ENCODE results near the gene ROPN1L.
"Not testable (repeated sequence)": the region's sequence is repeated elsewhere in the genome, so short reads cannot be mapped to it uniquely, and the experiment has no call there.

The ROPN1L gene

DNA sequence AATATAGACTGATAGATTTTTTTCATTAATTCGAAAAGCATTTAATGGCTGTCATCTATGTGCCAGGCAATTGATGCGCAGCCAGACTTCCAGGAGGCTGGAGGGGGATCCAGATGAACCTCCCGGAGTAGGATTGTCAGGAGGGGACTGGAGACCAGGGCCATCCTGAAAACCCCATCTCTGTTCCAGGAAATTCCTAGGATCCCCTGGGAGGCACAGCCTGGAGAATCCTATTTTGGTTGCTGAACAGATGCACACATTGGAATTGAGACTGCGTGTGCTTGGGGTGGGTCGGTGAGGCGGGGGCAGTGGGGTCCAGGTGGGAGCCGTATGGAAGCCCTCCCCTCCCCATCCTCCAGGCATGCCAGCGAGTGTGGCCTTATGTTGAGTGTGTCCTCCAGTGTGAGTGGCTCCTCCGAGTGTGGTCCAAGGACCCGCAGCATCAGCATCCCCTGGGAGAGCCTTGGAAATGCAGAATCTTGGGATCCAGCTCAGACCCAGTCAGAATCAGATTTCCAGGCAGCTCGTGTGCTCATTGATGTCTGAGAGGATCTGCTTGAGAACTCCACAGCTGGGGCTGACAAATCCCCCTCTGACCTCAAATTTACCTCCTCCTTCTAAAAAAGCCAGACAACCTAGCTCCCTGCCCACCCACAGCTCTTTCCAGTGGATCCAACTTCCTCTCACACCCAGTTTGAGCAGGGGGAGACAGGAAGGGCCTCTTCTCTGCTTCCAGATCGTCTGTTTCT lies 38.7 kb downstream of the ROPN1L start:
- DNase-seq: no peak

DNA sequence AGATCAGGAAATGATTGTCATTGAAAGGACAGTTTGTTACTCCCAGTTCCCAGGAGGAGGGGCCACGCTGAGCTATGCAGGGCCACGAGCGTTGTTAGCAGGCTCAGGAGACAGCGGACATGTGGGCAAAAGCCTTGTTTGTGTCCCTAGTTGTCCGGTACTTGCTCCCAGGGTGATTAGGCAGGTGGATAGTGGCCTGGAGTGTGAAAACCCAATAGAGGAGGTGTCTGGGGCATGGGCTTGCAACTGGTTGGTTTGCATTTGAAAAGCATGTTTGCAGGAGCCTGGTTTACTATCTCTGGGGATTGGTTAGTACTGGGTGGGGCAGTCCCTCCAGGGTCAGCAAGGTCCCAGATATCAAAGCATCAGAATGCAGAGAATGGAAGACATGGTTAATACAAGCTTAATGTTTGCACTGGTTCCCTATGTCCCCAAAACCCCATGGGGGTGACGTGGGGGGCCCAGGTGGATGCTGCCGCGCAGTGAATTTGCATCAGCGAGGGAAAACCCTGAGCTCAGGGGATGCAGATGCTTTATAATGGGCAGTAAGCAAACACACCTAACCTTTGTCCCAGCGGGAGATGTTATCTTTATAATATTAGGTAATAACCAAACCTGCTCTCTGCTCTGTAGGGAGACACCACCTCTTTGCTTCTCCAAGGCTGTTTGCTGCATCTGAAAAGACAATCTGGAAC lies 39.7 kb downstream of the ROPN1L start:
- no peak for DNase-seq

DNA sequence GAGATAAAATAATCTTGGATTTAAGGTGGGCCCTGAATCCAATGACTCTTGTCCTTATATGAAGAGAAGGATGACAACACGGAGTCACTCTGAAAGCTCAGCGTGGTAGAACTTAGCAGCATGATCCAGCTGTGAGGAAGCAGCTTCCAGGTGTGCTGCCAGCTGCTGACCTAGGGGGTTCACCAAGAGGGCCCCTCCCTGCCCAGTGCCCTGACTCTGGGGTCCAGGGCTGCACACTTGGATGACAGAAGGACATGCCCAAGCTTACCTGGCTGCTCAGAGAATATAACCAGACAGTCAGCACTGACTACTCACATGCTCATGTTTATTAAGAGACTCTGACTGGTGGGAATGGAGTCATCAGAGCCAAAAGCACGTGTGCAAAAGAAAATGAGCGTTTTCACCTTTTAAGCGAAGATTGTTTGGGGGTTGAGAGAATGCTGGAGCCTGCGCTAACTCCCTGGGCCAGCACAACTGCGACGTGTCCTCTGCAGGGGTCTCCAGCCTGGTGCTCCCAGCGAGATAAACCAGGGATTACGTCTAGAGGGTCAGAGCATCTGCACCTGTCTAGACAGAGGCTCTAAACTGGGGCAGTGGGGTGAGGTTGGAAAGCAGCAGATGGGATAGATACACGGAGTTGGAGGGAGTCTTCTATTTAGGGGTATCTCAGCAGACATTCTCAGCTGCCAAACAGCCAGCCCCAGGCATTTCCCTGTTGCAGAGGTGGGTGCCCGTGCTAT lies 41.3 kb downstream of the ROPN1L start:
- DNase-seq: no peak

DNA sequence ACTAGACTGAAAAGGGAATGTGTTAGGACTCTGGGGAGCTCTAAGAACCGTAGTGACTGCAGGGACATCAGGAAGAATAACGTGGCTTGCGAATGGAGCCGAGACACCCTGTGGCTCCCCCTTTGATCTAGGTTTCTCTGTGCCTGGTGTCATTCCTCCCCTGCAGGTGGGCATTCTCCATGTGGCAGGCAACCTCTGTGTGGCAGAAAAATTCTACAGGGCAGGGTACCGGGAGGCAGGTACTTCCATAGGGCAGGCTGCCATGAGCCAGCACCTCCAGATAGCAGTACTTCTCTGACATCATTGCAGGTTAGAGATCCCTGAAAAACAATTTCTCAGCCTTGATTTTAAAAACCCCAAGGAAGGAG lies 43.1 kb downstream of the ROPN1L start:
- no peak for DNase-seq

DNA sequence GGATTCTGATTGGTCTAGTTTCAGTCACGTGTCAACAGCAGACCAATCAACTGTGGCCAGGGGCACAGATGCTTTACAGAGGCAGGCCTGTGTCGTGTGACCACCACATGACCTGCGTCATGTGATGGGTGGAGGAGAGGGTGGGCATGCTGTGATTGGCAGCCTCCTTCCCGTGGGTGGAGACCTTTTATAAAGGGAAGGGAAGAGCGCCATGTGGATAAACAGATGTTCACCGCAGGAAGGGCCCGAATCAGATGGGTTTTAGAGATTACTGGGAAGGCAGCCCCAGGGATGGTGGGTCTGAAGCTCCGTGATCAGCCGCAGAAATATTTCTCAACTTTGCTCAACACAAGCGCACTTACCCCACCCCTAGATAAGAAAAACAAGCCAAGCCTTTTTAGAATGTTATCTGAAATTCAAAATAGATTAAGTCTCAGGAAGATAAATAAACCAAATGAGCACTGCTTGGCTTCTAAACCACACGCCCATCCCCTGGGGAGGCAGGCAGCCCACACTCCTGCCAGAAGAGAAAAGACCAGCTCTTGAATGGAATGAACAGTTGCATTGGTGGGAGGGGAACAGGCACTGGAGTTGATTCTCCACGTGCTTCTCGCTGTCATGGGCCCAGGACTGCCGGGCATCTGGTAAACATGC lies 43.6 kb downstream of the ROPN1L start:
- no peak for DNase-seq

DNA sequence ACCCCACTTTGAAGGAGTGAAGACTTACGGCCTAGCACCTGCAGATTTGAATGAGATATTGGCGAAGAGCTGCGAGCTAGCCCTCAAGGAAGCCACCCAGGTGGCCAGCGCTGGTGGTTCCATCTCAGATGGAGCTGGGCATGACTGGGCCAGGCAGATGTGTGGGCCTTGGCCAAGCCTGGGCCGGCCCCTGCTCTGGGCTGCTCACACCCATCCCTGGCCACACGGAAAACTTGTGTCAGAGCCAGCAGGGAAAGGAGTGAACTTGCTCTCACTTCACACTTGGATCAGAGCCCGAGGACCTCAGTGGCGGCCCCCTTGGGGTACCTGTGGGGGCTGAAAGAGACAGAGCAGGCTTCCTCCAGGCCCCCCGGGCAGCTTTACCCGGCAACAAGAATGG lies 44.2 kb downstream of the ROPN1L start:
- no peak for DNase-seq

DNA sequence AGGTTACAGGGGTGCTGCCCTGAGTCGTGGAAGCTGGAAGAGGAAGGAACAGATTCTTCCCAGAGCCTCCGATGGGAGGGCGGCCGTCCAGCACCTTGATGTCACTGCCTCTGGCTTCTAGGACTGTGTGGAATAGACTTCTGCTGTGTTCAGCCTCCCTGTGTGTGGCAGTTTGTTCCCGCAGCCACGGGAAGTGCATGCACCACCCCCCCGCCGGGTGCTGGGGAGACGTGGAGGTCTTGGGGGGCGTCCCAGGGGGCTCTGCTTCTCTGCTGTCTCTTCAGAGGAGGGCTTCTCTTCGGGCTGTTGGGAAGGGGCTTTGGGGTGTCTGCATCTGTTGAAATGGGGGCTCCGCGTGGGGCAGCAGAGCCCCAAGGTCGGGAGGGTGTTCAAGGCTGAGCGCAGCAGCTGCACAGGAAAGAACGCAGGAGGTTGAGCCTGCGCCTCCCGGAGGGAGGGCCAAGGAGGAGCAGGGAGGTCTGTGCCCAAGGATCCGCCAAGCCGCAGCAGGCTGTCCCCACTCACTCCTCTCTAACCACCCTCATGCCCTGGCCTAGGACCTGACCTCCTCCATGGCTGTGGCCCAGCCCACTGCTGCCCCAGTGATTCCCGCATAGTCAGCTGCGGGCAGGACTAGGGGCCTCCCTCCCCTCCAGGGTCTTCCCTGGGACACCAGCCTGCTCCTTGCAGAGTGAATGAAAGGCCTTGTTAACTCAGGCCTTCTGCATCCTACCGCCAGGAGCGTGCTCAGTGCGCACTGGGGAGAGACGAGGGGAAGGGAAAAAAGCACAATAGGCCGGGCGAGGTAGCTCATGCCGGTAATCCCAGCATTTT lies 45.0 kb downstream of the ROPN1L start:
- no peak for DNase-seq

DNA sequence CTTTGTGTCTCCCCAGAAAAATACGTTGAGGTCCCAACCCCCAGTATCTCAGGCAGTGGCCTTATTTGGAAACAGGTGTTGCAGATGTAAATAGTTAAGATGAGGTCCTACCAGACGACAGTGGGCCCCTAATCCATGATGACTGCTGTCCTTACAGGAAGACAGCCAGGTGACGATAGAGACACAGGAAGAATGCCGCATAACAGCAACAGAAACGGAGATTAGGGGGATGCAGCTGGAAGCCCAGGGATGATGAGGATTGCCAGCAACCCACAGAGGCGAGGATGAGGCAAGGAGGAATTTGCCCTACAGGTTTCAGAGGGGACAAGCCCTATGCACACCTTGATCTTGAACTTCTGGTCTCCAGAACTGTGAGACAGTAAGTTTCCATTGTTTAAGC lies 46.5 kb downstream of the ROPN1L start:
- DNase-seq: no peak

DNA sequence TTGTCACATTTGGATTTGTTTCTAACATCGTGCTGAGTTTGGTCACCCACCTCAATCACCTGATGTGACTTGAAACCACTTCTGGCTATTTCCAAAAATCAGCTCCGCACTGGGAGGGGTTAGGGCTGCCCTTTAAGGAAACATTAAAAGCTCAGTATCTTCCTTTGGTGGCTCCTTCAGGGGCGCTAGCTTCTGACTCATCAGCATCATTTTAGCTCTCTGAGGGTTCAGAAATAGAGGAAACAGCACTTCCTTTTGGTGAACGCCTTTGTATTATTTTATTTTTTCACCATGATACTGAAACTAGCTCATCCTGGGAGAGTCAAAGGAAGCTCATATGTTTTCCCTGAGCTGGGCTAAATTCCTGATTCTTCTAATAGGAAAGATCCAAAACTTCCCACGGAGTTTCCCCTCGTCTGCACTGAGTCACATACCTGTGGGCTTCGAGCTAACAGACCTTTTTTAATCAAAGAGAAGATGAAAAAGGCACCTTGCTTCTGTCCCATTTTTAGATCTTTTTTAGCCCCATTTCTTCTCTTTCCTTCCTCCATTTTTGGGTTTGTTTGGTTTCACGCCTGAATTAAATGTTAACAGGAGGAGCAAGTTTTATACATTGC lies 48.2 kb downstream of the ROPN1L start:
- no peak for DNase-seq

DNA sequence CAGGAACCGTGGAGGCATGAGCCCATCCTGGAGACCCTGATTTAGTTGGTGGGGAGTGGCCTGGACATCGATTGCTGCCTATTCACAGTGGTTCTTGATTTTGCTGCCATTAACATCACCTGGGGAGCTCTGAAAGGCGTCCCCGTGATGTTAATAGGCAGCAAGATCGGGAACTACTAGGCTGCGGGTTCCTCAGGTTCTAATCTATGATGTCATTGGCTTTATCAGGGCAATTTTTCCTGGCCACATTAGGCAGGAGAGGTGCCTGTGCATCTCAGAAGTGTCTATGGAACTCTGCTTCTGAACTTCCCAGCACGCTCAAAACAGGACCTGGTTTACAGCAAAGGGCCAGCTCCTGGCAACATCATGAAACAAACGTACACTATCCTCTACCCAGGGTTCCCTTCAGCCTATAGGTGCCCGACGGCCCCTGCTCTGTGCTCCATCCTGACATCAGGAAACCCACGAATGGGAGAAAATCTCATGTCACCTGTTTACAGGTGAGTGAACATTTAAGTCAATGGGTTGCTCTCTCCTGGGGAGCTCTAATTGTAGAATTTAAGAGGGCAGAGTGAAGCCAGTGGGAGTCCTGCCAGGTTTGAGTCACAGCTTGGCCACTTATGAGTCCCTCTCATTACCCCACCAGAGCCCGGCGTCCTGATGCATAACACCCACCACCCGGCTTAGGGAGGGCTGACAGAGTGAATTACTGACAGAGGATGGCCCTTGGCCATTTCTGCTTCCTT lies 49.4 kb downstream of the ROPN1L start:
- no peak for DNase-seq

DNA sequence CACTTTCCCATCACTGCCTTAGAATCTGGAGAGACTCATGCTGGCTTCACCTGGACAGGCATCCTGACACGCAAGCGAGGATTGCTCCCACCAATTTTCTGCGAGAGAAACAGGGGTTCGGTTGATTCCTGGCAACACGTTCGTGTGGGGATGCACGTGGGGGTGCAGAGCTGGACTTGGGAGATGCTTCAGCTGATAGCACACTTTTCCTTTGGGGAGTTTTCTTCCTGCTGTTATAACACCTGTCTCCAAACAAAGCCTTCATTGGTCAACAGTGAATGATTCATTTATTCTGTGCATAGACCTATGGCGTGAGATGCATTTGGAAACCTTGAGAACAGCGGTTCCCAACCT lies 50.0 kb downstream of the ROPN1L start:
- no peak for DNase-seq

DNA sequence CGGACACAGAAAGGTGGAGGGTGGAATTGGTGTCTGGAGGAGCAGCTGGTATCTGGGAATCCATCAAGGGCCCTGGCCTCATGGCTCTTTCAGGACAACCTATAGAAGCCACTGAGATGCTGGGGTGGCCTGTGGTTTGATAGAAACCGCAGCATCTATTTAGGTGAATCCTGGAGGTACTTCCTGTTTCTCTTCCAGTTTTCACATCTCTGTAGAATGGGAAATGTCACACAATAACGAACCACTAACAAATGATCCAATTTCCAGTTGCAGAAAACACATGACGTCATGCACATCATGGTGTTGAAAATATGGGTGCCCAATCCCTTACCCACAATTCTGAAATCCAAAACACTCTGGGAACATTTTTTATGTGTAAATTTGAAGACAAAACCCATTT lies 52.2 kb downstream of the ROPN1L start:
- no peak for DNase-seq

DNA sequence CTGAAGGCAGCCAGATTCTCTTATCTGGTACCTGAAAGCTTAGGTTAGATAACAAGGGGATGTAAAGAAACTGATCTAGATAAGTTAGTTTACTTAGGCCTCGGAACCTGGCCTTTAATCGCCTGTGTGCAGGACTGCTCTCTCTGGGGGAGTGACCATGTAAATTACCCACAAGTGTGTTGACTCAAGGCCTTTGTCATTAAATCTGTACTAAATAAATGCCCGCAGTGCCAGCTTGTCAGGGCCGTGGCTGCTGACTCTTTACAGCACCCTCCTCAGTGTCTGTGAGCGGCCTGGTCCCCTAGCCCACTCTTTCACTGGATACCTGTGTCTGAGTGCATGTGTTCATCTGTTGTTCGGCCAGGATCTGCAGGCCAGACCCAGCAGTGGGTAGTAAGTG lies 52.8 kb downstream of the ROPN1L start:
- not testable (repeated sequence) for DNase-seq

DNA sequence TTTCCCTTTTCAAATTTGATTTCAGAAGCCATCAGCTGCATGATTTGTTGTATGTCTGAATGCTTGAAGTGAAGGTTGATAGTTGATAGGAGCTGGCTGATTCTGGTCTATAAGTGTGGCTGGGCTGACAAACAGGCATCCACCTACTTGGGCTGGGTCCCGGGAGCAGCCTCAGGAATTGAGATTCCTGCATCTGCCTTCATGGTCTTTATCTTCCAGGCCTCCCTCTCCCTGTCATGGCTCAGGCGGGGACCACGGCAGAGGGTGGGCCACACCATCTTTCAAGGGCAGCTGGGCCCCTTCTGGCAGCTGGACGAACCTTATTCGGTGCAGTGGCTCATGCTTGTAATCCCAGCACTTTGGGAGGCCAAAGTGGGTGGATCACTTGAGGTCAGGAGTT lies 55.9 kb downstream of the ROPN1L start:
- no peak for DNase-seq

DNA sequence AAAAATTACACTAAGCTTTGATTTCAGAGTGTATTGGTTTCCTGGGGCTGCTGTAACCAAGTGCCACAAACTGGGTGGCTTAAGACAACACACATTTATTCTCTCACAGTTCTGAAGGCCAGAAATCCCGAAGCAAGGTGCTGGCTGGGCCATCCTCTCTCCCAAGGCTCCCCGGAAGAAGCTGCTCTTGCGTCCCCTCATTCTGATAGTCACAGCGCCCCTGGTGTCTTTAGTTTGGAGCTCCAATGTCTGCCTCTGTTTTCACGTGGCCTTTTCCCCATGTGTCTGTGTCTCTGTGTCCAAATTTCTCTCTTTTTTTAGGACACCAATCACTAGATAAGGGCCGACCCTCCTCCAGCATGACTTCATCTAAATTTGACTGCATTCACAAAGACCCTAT lies 56.7 kb downstream of the ROPN1L start:
- no peak for DNase-seq

DNA sequence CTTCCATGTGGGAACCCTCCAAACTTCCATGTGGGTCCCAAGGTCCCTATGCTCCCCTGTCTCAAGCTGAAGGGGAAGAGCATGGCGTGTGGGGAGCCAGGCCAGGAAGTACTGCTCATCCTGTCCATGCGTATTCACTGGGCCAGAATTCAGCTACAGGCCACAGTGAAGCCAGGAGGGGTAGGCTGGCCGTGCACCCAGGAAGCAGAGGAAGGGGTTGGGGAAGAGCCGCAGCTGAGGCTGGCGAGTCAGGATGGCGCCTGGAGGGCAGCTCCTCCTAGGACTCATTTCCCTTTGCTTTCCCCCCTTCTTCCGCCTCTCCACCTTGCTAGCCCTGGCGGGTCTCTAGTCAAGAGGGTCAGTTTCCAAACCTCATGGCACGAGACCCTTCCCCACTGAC lies 57.4 kb downstream of the ROPN1L start:
- DNase-seq: no peak

DNA sequence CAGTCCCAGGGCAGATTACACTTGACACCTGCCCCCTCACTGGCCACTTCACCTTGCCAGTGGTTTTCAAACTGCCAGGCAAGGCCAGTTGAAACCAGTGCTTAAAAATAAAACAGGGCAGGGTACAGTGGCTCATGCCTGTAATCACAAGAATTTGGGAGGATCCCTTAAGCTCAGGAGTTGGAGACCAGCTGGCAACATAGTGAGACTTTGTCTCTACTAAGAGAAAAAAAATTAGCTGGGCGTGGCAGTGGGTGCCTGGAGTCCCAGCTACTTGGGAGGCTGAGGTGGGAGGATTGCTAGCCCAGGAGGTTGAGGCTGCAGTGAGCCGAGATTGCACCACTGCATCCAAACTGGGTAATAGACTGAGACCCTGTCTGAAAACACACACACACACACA lies 58.1 kb downstream of the ROPN1L start:
- no peak for DNase-seq

DNA sequence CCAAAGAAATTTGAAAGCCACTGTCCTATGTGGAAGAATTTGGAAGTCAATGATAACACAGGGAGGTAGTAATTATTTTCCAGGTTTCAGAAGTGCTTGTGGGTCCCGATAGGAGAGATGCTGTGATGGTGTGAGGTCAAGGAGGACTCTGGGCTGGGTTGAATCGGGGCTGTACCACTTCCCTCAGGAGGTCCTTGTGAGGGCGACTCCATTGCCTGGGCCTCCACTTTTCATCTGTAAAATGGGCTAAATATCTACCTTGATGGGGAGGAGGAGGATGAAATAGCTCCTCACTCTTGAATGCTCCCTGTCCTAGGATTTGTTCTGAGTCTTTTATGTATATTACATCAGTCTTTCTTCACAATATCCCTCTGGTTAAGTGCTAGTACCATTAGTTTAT lies 59.0 kb downstream of the ROPN1L start:
- no peak for DNase-seq

DNA sequence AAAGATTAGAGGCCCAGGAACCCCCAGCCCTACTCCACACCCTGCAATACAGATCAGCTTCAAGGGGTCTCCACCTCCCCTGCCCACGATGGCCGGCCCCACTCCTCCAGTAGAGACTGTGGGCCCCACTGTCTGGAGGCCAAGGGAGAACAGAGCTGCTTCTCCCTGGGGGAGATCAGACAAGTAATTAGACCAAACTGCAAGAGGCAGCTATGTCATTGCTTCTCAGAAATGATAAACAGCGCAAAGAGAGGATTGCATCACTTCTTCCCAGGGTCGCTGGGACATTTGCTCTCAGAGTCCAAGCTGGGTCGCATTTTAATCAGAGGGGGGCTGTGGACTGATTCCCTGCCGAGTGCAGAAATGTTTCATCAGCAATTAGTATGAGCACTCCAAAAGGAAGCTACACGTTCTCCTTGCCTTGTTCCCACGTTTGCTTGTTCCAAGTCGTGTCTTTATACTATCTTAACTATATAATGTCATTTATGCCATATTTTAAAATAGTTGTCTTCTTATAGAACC lies 59.9 kb downstream of the ROPN1L start:
- DNase-seq: no peak

DNA sequence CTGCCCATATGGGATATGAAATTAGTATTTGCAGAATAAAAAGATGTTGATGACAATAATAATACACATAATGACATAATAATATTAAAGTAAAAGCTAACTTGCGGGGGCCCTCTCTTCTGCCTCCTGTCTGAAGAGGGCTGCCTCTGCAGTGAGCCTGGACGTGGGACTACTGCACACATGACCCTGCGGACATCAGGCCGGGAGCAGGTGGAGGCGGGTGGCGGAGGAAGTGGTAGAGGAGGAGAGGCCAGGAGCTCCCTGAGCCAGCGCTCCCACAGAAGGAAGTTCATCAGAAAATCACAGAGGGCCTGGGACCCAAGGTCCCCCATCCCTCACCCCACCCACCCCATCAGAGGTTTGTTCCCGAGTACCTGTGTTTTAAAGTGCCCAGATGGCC lies 60.5 kb downstream of the ROPN1L start:
- no peak for DNase-seq

DNA sequence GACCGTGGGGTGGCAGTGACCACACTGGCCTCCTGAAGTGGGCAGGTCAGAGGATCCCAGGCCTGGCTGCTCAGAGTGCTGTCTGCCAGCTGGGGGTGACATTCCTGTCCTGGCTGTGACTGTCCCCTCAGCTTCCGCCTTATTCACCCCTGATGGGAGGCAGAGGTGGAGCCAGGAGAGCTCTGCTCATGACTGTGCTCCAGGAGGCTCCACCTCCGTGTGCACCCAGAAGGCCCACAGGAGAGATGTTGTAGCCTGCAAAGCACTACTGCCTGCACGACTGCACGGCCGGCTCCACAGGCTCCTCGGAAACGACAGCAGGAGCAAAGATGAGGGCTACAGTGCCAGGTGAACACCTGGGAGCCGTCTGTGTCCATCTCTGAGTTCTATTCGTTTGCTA lies 60.9 kb downstream of the ROPN1L start:
- DNase-seq: no peak
